Measurements from ENCODE around the gene DDAH2. TPM values are rescaled to one million over a fixed set of nuclear protein-coding genes. Genes with fewer than 3 reads are reported as not detected.

Gene DDAH2
- total and polyA plus RNA-seq, 8 donors, result 70.2 to 199 (median 161) TPM

- Histone ChIP-seq H3K9me3 (no peaks in the 10 kb centered on the region), H3K27me3 (no peaks in the 10 kb centered on the region), H3K36me3 (no peaks in the 10 kb centered on the region), H3K27ac (no peak overlapping the region), H3K4me3 (no peak overlapping the region), H3K4me1 (peaks cover 0 to 19% of the 10 kb centered on the region in 2 donors)
- ATAC-seq (no peak), DNase-seq (no peak)
- no peak for TF ChIP-seq CTCF (IDR thresholded peaks at IDR 0.05)
- intact Hi-C loops (cut with DNase I), result no loop called here
These were observed 20.9 kb downstream of the DDAH2 start for GRCh38 chr6:31708224-31708623.

GRCh38 chr6:31707701-31708100 lies 21.4 kb downstream of the DDAH2 start:
- DNase-seq (no peak), ATAC-seq (no peak)
- no peak for TF ChIP-seq CTCF (IDR thresholded peaks at IDR 0.05)
- Histone ChIP-seq H3K36me3 (no peaks in the 10 kb centered on the region), H3K4me3 (no peak overlapping the region), H3K9me3 (no peaks in the 10 kb centered on the region), H3K27ac (no peak overlapping the region), H3K27me3 (no peaks in the 10 kb centered on the region), H3K4me1 (peaks cover 0 to 19% of the 10 kb centered on the region in 2 donors)
- intact Hi-C loops (cut with DNase I), result no loop called here

DNA sequence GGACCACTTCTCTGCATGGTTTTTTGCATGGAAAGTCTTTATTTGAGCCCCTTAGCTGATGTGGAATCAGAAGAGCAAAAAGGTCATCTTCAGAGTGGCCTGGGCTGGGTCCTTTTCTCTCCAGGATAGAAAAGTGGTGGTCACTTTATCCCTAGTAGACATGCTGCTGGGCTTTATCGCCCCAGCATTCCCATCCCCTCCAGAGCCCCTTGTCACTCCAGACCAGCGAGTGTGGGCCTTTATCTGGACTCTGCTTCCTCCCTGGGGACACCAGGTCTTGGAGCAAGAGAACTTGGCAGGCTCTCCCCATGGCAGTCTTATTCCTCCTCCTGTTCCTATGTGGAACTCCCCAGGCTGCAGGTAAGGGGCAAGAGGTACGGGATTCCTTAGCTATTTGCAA lies 22.5 kb downstream of the DDAH2 start, which contains the start of gene LY6G6F:
Gene LY6G6F, plus strand, starts transcription at position 268 of the 400 bp plus-strand sequence. Its CDS starts 41 bp downstream, at position 309.
- Histone ChIP-seq H3K9me3 (no peaks in the 10 kb centered on the region), H3K4me3 (no peak within 1 kb of the TSS), H3K4me1 (peaks cover 7 to 28% of the 10 kb centered on the region in 2 donors), H3K36me3 (no peaks in the 10 kb centered on the region), H3K27ac (no peak within 1 kb of the TSS), H3K27me3 (no peaks in the 10 kb centered on the region)
- no peak for TF ChIP-seq CTCF (IDR thresholded peaks at IDR 0.05)
- no peak for DNase-seq
- no peak for ATAC-seq
- intact Hi-C loops (cut with DNase I), result no loop called here

DNA sequence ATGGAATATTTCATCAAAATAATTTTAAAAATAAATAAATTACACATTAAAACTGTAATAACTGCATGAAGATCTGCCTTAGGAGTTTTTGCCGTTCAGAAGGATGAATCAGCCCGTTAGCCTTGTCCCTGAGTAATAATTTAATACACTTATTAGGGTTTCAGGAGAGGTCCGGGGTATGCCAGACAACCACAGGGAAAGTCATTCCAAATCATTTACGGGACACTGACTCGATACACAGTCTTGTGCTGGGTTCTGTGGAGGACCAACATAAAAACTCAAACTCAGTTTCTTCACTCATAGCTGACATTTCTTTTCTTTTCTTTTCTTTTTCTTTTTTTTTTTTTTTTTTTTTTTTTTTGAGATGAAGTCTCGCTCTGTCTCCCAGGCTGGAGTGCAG lies 23.2 kb downstream of the DDAH2 start:
- ATAC-seq, result no peak
- TF ChIP-seq CTCF (IDR thresholded peaks at IDR 0.05), result no peak
- no peak for DNase-seq
- Histone ChIP-seq H3K27ac (no peak overlapping the region), H3K36me3 (no peaks in the 10 kb centered on the region), H3K9me3 (no peaks in the 10 kb centered on the region), H3K4me3 (no peak overlapping the region), H3K27me3 (no peaks in the 10 kb centered on the region), H3K4me1 (peaks cover 13 to 28% of the 10 kb centered on the region in 2 donors)
- intact Hi-C loops (cut with DNase I), result no loop called here

DNA sequence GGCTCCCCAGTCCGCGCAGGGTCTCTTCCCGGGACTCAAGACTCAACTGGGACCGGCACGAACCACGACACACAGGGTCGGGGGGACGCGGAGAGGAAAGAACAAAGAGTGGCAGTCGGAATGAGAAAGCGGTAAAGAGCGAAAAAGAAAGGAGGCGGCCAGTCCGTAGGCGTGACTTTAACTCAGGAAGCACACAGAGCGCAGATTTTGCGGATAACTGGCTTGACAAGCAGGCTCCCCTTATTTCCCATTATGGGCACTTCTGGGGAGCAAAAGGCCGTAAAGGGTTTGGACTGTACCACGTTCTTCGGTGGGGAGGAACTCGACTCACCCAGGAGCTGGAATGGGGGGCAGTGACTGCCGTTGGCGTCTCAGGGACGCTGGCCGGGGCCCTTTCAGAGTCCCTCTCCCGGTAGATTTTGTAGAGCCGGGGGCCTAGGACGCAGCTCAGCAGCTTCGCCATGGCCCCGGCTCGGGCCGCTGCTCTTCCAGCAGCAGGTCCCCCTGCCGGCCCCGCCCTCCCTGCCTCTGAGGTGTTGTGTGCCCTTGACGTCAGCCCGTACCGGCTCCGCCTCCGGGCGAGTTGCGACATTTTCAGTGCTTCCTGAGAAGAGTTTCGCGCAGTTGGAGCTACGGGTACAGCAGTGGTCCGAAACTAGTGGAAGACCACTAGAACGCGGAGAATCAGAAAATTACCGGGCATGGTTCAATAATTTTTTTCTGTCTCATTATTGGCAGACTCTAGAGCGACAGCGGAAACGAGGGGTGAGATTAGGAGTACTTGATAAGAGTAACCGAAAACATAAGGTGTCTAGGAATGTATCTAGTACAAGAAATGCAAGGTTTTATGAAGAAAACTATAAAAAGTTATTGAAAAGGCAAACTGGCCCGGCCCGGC lies 26.0 kb downstream of the DDAH2 start, which contains the start of gene ABHD16A:
Gene ABHD16A, minus strand, starts transcription at position 506 of the 898 bp plus-strand sequence. Its CDS starts 43 bp downstream, at position 463.
- Histone ChIP-seq H3K27me3 (no peaks in the 10 kb centered on the region), H3K27ac (peak within 1 kb of the TSS; percentile 97 to 99), H3K36me3 (peaks cover 0 to 25% of the 10 kb centered on the region in 2 donors), H3K9me3 (no peaks in the 10 kb centered on the region), H3K4me3 (peak within 1 kb of the TSS; percentile 80 to 87), H3K4me1 (peaks cover 13 to 36% of the 10 kb centered on the region in 2 donors)
- ATAC-seq, result peak; percentile 99
- DNase-seq, result peak; percentile 99 to 100 (median 99)
- intact Hi-C loops (cut with DNase I), result no loop called here
- TF ChIP-seq CTCF (IDR thresholded peaks at IDR 0.05), result no peak

Data from left lung (tissue), 10 donors.